Gastrocnemius medialis (tissue), 4 donors: ENCODE measurements around the gene RASAL3. TPM values are rescaled to one million over a fixed set of nuclear protein-coding genes. Genes with fewer than 3 reads are reported as not detected.

Source experiments
- ATAC-seq, 2 donors: fragments of 150-250 bp; one replicate each; pipeline ENCODE4 v1.9.1; 2016
- DNase-seq, 2 donors: peaks; one replicate each; pipeline ENCODE4 v3.0.0-alpha.2; 2019
- H3K27ac ChIP-seq, 4 donors: fragments of 200-600 bp; sonication (generic); 1 replicate in 1 of 4; 2 replicates in 3 of 4; pipeline ENCODE4 v1.5.1; 2016 to 2018; ENCODE audit warnings: mild to moderate bottlenecking in 2 of 4, moderate library complexity in 1 of 4
- H3K27me3 ChIP-seq, 3 donors: fragments of 200-600 bp; sonication (generic) in 2 of 3; 1 replicate in 1 of 3; 2 replicates in 2 of 3; pipeline versions ENCODE4 v1.5.1 to v1.6.0; 2016 to 2019; ENCODE audit warnings: mild to moderate bottlenecking in 1 of 3, moderate library complexity in 1 of 3
- H3K36me3 ChIP-seq, 2 donors: fragments of 200-600 bp; sonication (generic) in 1 of 2; one replicate each; pipeline ENCODE4 v1.5.1; 2017 to 2018
- H3K4me1 ChIP-seq, 2 donors: fragments of 200-600 bp; sonication (generic) in 1 of 2; one replicate each; pipeline ENCODE4 v1.5.1; 2016 to 2017; ENCODE audit warnings: mild to moderate bottlenecking in 2 of 2
- H3K4me3 ChIP-seq, 4 donors: fragments of 200-600 bp; sonication (generic) in 3 of 4; 1 replicate in 1 of 4; 2 replicates in 3 of 4; pipeline ENCODE4 v1.5.1; 2016 to 2019; ENCODE audit warnings: mild to moderate bottlenecking in 2 of 4
- H3K9me3 ChIP-seq, 3 donors: fragments of 200-600 bp; sonication (generic) in 2 of 3; 1 replicate in 1 of 3; 2 replicates in 2 of 3; pipeline ENCODE4 v1.5.1; 2016 to 2019
- CTCF ChIP-seq, 5 experiments: fragments of 450-650 bp in 3 of 5; fragments of 200-600 bp in 2 of 5; sonication (generic) in 2 of 5; IDR thresholded peaks in 4 of 5; conservative IDR thresholded peaks in 1 of 5; 1 replicate in 4 of 5; 2 replicates in 1 of 5; pipeline ENCODE4 v1.5.1; 2016 to 2019; ENCODE audit warnings: antibody characterized with exemption in 5 of 5, mild to moderate bottlenecking in 3 of 5, moderate library complexity in 3 of 5
- POLR2A ChIP-seq, 2 donors: fragments of 450-650 bp; IDR thresholded peaks; one replicate each; pipeline ENCODE4 v1.6.1; 2017; ENCODE audit warnings: antibody characterized with exemption in 2 of 2, mild to moderate bottlenecking in 2 of 2, moderate library complexity in 2 of 2
- in situ Hi-C, 4 donors: fragments of 200-750 bp; cut with MboI; loops; one replicate each; pipeline versions ENCODE4 v1.15.0 to v1.8.0; 2017; ENCODE audit warnings: low sequenced_read_pairs in 4 of 4
- intact Hi-C: fragments of 100-400 bp; cut with DNase I; formaldehyde crosslinking; loops from one replicate; pipeline ENCODE4 v1.15.1; 2023; ENCODE audit warnings: low total_unique reads
- total RNA-seq, 4 donors: library from RNA; depleted of rRNA; stranded (reverse); fragments of >200 nt; gene quantifications; one replicate each; pipeline versions ENCODE4 v1.1.0 to v1.2.3, GENCODE V29; 2016

RASAL3 gene
- total RNA-seq, 4 donors from 2014 or later: 0.36 to 1.6 (median 0.38) TPM; not detected in 1

- DNase-seq (no peak), ATAC-seq (no peak)
- peaks cover 5 to 6% of the 10 kb centered on the region in 2 donors for H3K4me1 ChIP-seq
- in situ Hi-C loops: loop anchor here in 2 of 4 donors (10.0 to 25.0 kb wide), 2 partner anchors 99 to 106 kb away; no protein-coding TSS in a partner anchor
- no peak overlapping the region for H3K27ac ChIP-seq
- TF ChIP-seq CTCF (IDR thresholded peaks at IDR 0.05 in 4 of 5, conservative IDR thresholded peaks at IDR 0.05 in 1 of 5) (no peak), POLR2A (IDR thresholded peaks at IDR 0.05) (no peak)
- no peaks in the 10 kb centered on the region for H3K36me3 ChIP-seq
- peaks cover 23 to 35% (median 26%) of the 10 kb centered on the region in 3 donors for H3K27me3 ChIP-seq
- no peaks in the 10 kb centered on the region for H3K9me3 ChIP-seq
- H3K4me3 ChIP-seq: no peak overlapping the region
- intact Hi-C loops: no loop called here
Measured at GRCh38 chr19:15455996-15456395, 8.3 kb downstream of the RASAL3 start.

- H3K27ac ChIP-seq: no peak overlapping the region
- TF ChIP-seq CTCF (IDR thresholded peaks at IDR 0.05 in 4 of 5, conservative IDR thresholded peaks at IDR 0.05 in 1 of 5): no peak
- no peak for TF ChIP-seq POLR2A (IDR thresholded peaks at IDR 0.05)
- DNase-seq (no peak), ATAC-seq (no peak)
- no peaks in the 10 kb centered on the region for H3K36me3 ChIP-seq
- no peaks in the 10 kb centered on the region for H3K9me3 ChIP-seq
- peaks cover 23 to 35% (median 26%) of the 10 kb centered on the region in 3 donors for H3K27me3 ChIP-seq
- no peak overlapping the region for H3K4me3 ChIP-seq
- intact Hi-C loops: loop anchor here (2.0 kb wide), 2 partner anchors 75 to 329 kb away; partner anchors contain the start of gene AKAP8
- H3K4me1 ChIP-seq: peaks cover 5 to 8% of the 10 kb centered on the region in 2 donors
- in situ Hi-C loops: loop anchor here in 2 of 4 donors (10.0 to 25.0 kb wide), 2 partner anchors 101 to 108 kb away; no protein-coding TSS in a partner anchor
Measured at GRCh38 chr19:15453906-15454860, 10.2 kb downstream of the RASAL3 start.

GRCh38 chr19:15453091-15453578 lies 11.2 kb downstream of the RASAL3 start:
- DNase-seq (no peak), ATAC-seq (peak in 1 of 2 donors; percentile 7)
- in situ Hi-C loops: loop anchor here in 2 of 4 donors (10.0 to 25.0 kb wide), 2 partner anchors 102 to 109 kb away; no protein-coding TSS in a partner anchor
- Histone ChIP-seq H3K9me3 (no peaks in the 10 kb centered on the region), H3K4me1 (peaks cover 13 to 14% of the 10 kb centered on the region in 2 donors), H3K27me3 (peaks cover 20 to 29% (median 21%) of the 10 kb centered on the region in 3 donors), H3K27ac (peak overlapping the region; percentile 87 to 99 (median 98)), H3K36me3 (no peaks in the 10 kb centered on the region), H3K4me3 (peak overlapping the region; percentile 51 to 69 (median 58))
- TF ChIP-seq POLR2A (IDR thresholded peaks at IDR 0.05): no peak
- TF ChIP-seq CTCF (IDR thresholded peaks at IDR 0.05 in 4 of 5, conservative IDR thresholded peaks at IDR 0.05 in 1 of 5): peak; percentile 23 to 40 (median 36)
- intact Hi-C loops: loop anchor here (2.0 kb wide), 2 partner anchors 74 to 328 kb away; partner anchors contain the start of gene AKAP8

- peak overlapping the region; percentile 87 to 99 (median 98) for H3K27ac ChIP-seq
- peaks cover 16 to 23% (median 16%) of the 10 kb centered on the region in 3 donors for H3K27me3 ChIP-seq
- TF ChIP-seq POLR2A (IDR thresholded peaks at IDR 0.05): peak; percentile 88 to 92
- TF ChIP-seq CTCF (IDR thresholded peaks at IDR 0.05 in 4 of 5, conservative IDR thresholded peaks at IDR 0.05 in 1 of 5): no peak
- DNase-seq (peak; percentile 86 to 96), ATAC-seq (peak; percentile 60 to 71)
- H3K9me3 ChIP-seq: no peaks in the 10 kb centered on the region
- intact Hi-C loops (loop anchor here (2.0 kb wide), 2 partner anchors 74 to 328 kb away; partner anchors contain the start of gene AKAP8), in situ Hi-C loops (loop anchor here in 2 of 4 donors (10.0 to 25.0 kb wide), 2 partner anchors 102 to 110 kb away; no protein-coding TSS in a partner anchor)
- peak overlapping the region; percentile 51 to 69 (median 58) for H3K4me3 ChIP-seq
- H3K36me3 ChIP-seq: no peaks in the 10 kb centered on the region
- H3K4me1 ChIP-seq: peaks cover 13 to 14% of the 10 kb centered on the region in 2 donors
Measured at GRCh38 chr19:15452111-15453047, 12.0 kb downstream of the RASAL3 start.
